Suppressor macrophage (primary cell): Measurements from ENCODE around the gene B4GALNT3.

Experiments used
- DNase-seq, 4 experiments: peaks; one replicate each; pipeline ENCODE4 v3.0.0-alpha.2; 2020 to 2022

The B4GALNT3 gene

GRCh38 chr12:510071-510825 lies 50.5 kb downstream of the B4GALNT3 start:
- DNase-seq = no peak

GRCh38 chr12:512933-513332 lies 53.2 kb downstream of the B4GALNT3 start:
- DNase-seq = no peak

GRCh38 chr12:513446-513845 lies 53.7 kb downstream of the B4GALNT3 start:
- DNase-seq = no peak

- no peak for DNase-seq
Observed at GRCh38 chr12:517538-517937, 57.8 kb downstream of the B4GALNT3 start.

GRCh38 chr12:520119-520518 lies 60.4 kb downstream of the B4GALNT3 start:
- DNase-seq = no peak

GRCh38 chr12:522692-523378 lies 63.1 kb downstream of the B4GALNT3 start:
- DNase-seq = no peak

GRCh38 chr12:524167-524951 lies 64.6 kb downstream of the B4GALNT3 start:
- DNase-seq = no peak

- peak; percentile 63 to 84 (median 77) for DNase-seq
Observed at GRCh38 chr12:526089-526488, 66.3 kb downstream of the B4GALNT3 start.

- DNase-seq = no peak
Observed at GRCh38 chr12:527241-527640, 67.5 kb downstream of the B4GALNT3 start.

GRCh38 chr12:527729-528128 lies 68.0 kb downstream of the B4GALNT3 start:
- DNase-seq = no peak

- DNase-seq = peak in 1 of 4 experiments; percentile 23
Observed at GRCh38 chr12:530308-530707, 70.6 kb downstream of the B4GALNT3 start.

GRCh38 chr12:530821-531220 lies 71.1 kb downstream of the B4GALNT3 start:
- no peak for DNase-seq

- no peak for DNase-seq
Observed at GRCh38 chr12:531951-532585, 72.3 kb downstream of the B4GALNT3 start.

- peak in 3 of 4 experiments; percentile 17 to 52 (median 31) for DNase-seq
Observed at GRCh38 chr12:532908-533565, 73.3 kb downstream of the B4GALNT3 start.

- no peak for DNase-seq
Observed at GRCh38 chr12:533718-534117, 74.0 kb downstream of the B4GALNT3 start.

- no peak for DNase-seq
Observed at GRCh38 chr12:534216-534615, 74.5 kb downstream of the B4GALNT3 start.

- no peak for DNase-seq
Observed at GRCh38 chr12:535396-535795, 75.7 kb downstream of the B4GALNT3 start.

- DNase-seq = no peak
Observed at GRCh38 chr12:536751-537245, 77.1 kb downstream of the B4GALNT3 start.

GRCh38 chr12:537772-538171 lies 78.0 kb downstream of the B4GALNT3 start:
- DNase-seq = no peak

- DNase-seq = peak; percentile 80 to 86 (median 83)
Observed at GRCh38 chr12:538731-539539, 79.2 kb downstream of the B4GALNT3 start.
